Suprapubic skin (tissue), 4 donors: ENCODE measurements around the gene CHD9.

Source experiments
- CTCF ChIP-seq, 2 donors: fragments of 200-600 bp in 1 of 2; fragments of 450-650 bp in 1 of 2; sonication (generic) in 1 of 2; IDR thresholded peaks; one replicate each; pipeline ENCODE4 v1.5.1; 2016 to 2019; ENCODE audit warnings: antibody characterized with exemption in 2 of 2, mild to moderate bottlenecking in 1 of 2, moderate library complexity in 1 of 2
- EP300 ChIP-seq: sonication (generic); formaldehyde crosslinking; IDR thresholded peaks from one replicate; pipeline ENCODE4 v1.6.1; 2017; ENCODE audit warnings: antibody characterized with exemption
- POLR2A ChIP-seq, 2 donors: fragments of 450-650 bp; IDR thresholded peaks; one replicate each; pipeline ENCODE4 v1.6.1; 2017; ENCODE audit warnings: antibody characterized with exemption in 2 of 2, mild to moderate bottlenecking in 2 of 2, moderate library complexity in 2 of 2
- POLR2AphosphoS5 ChIP-seq, 3 donors: sonication (generic); formaldehyde crosslinking; IDR thresholded peaks; one replicate each; pipeline ENCODE4 v1.6.1; 2017; ENCODE audit warnings: antibody characterized with exemption in 3 of 3

- no peak for TF ChIP-seq CTCF (IDR thresholded peaks at IDR 0.05)
- TF ChIP-seq POLR2AphosphoS5 (IDR thresholded peaks at IDR 0.05) = no peak
- TF ChIP-seq POLR2A (IDR thresholded peaks at IDR 0.05) = no peak
- no peak for TF ChIP-seq EP300
Observed at GRCh38 chr16:53078247-53078646, 23.5 kb downstream of the CHD9 start.
